Upper lobe of left lung (tissue), 4 donors: ENCODE results near the gene ALS2CL.

Experiments used
- CTCF ChIP-seq, 6 experiments: fragments of 450-650 bp in 4 of 6; fragments of 200-600 bp in 2 of 6; sonication (generic) in 2 of 6; IDR thresholded peaks; one replicate each; pipeline ENCODE4 v1.5.1; 2016 to 2019; ENCODE audit warnings: antibody characterized with exemption in 6 of 6
- POLR2AphosphoS5 ChIP-seq, 2 donors: sonication (generic); formaldehyde crosslinking; IDR thresholded peaks; one replicate each; pipeline ENCODE4 v1.5.1; 2017; ENCODE audit warnings: antibody characterized with exemption in 2 of 2

GRCh38 chr3:46668591-46668990 is 24.9 kb downstream of the ALS2CL start:
- TF ChIP-seq POLR2AphosphoS5 (IDR thresholded peaks at IDR 0.05) (no peak), CTCF (IDR thresholded peaks at IDR 0.05) (no peak)
